IMR-90 (cell line): ENCODE measurements around the gene CAV3. TPM values are rescaled to one million over a fixed set of nuclear protein-coding genes. Genes with fewer than 3 reads are reported as not detected.
A peak's percentile ranks its signal among the peaks of the same experiment; 100 is the strongest.

ENCODE experiments used
- ATAC-seq: fragments of 200-7000 bp; cut with Tn5 transposase; 2 replicates; pipeline ENCODE4 v1.9.1; 2020; ENCODE audit warnings: low read depth, mild to moderate bottlenecking, moderate library complexity
- BruUV-seq: library from RNA; stranded (reverse); fragments of 400-500 nt; replicated peaks from 2 replicates; lab custom pipeline; 2021; lab: Mats Ljungman, UMichigan
- CTCF ChIA-PET: fragments of 300-600 bp; formaldehyde crosslinking; extraction: SDS; loops from one replicate; lab custom pipeline; 2021; ENCODE audit warnings: antibody characterized with exemption; lab: Yijun Ruan, JAX
- POLR2A ChIA-PET: fragments of 300-600 bp; sonication (Branson Sonifier 250); formaldehyde crosslinking; loops from one replicate; lab custom pipeline; 2022; ENCODE audit warnings: antibody characterized with exemption; ENCODE audit not compliant: unreplicated experiment; lab: Charles Lee
- DNase-seq: peaks from one replicate; pipeline ENCODE4 v3.0.0; 2013
- H2AFZ ChIP-seq: replicated peaks from 2 replicates; pipeline ENCODE3; 2013; ENCODE audit warnings: low read length, mild to moderate bottlenecking; ENCODE audit not compliant: poor library complexity
- H2AK5ac ChIP-seq: 2 replicates; pipeline ENCODE4 v1.6.1; 2013; ENCODE audit warnings: low read depth, low read length, inconsistent platforms
- H2AK9ac ChIP-seq: replicated peaks from 2 replicates; pipeline ENCODE3; 2013; ENCODE audit warnings: mild to moderate bottlenecking, low read depth, low read length, moderate library complexity; ENCODE audit not compliant: poor library complexity
- H2BK120ac ChIP-seq: 2 replicates; pipeline ENCODE4 v1.6.1; 2013; ENCODE audit warnings: low read depth, low read length, inconsistent platforms
- H2BK15ac ChIP-seq: 3 replicates; pipeline ENCODE4 v1.6.1; 2013; ENCODE audit warnings: low read depth, low read length, inconsistent platforms
- H2BK20ac ChIP-seq: 2 replicates; pipeline ENCODE4 v1.6.1; 2013; ENCODE audit warnings: low read depth, mild to moderate bottlenecking, inconsistent platforms, low read length, moderate library complexity
- H2BK5ac ChIP-seq: 2 replicates; pipeline ENCODE4 v1.6.1; 2013; ENCODE audit warnings: mild to moderate bottlenecking, low read depth, low read length, inconsistent platforms; ENCODE audit not compliant: poor library complexity, severe bottlenecking
- H3K14ac ChIP-seq: replicated peaks from 2 replicates; pipeline ENCODE4 v1.6.1; 2013; ENCODE audit warnings: low read depth, low read length, inconsistent platforms
- H3K18ac ChIP-seq: 2 replicates; pipeline ENCODE4 v1.6.1; 2013; ENCODE audit warnings: low read depth, low read length, control low read depth
- H3K23ac ChIP-seq: 2 replicates; pipeline ENCODE4 v1.6.1; 2013; ENCODE audit warnings: low read depth, low read length, inconsistent platforms
- H3K27ac ChIP-seq: 2 replicates; pipeline ENCODE4 v1.5.1; 2013; ENCODE audit warnings: mild to moderate bottlenecking, control low read depth, low read length; ENCODE audit not compliant: insufficient read depth
- H3K27me3 ChIP-seq: 2 replicates; pipeline ENCODE4 v1.6.1; 2013; ENCODE audit warnings: low read length; ENCODE audit not compliant: control insufficient read depth, insufficient read depth
- H3K36me3 ChIP-seq: 2 replicates; pipeline ENCODE4 v1.6.1; 2013; ENCODE audit warnings: low read length, mixed read lengths; ENCODE audit not compliant: control insufficient read depth, insufficient read depth
- H3K4ac ChIP-seq: 2 replicates; pipeline ENCODE4 v1.6.1; 2013; ENCODE audit warnings: low read depth, low read length, inconsistent platforms
- H3K4me1 ChIP-seq: 2 replicates; pipeline ENCODE4 v1.6.1; 2013; ENCODE audit warnings: low read length, mixed read lengths; ENCODE audit not compliant: control insufficient read depth, insufficient read depth
- H3K4me2 ChIP-seq: 2 replicates; pipeline ENCODE4 v1.6.1; 2013; ENCODE audit warnings: low read depth, mild to moderate bottlenecking, control low read depth, low read length, moderate library complexity
- H3K4me3 ChIP-seq: 2 replicates; pipeline ENCODE4 v1.5.1; 2013; ENCODE audit warnings: low read depth, mild to moderate bottlenecking, control low read depth, low read length, moderate library complexity; ENCODE audit not compliant: insufficient read depth
- H3K56ac ChIP-seq: 2 replicates; pipeline ENCODE4 v1.6.1; 2013; ENCODE audit warnings: low read length, inconsistent platforms; ENCODE audit not compliant: insufficient read depth; ENCODE audit errors: extremely low read depth
- H3K79me1 ChIP-seq, 2 experiments: 2 replicates each; pipeline ENCODE4 v1.6.1; 2013; ENCODE audit warnings: low read length in 2 of 2, inconsistent platforms in 1 of 2, low read depth in 1 of 2
- H3K9ac ChIP-seq: 2 replicates; pipeline ENCODE4 v1.6.1; 2013; ENCODE audit warnings: low read depth, low read length, control low read depth
- H3K9me1 ChIP-seq: 2 replicates; pipeline ENCODE4 v1.6.1; 2013; ENCODE audit warnings: low read length, inconsistent platforms; ENCODE audit not compliant: insufficient read depth
- H3K9me3 ChIP-seq: 2 replicates; pipeline ENCODE4 v1.6.1; 2013; ENCODE audit warnings: low read length; ENCODE audit not compliant: control insufficient read depth, insufficient read depth
- H4K20me1 ChIP-seq: 2 replicates; pipeline ENCODE4 v1.6.1; 2013; ENCODE audit warnings: low read length, inconsistent platforms; ENCODE audit not compliant: insufficient read depth
- H4K5ac ChIP-seq: 2 replicates; pipeline ENCODE4 v1.6.1; 2013; ENCODE audit warnings: mild to moderate bottlenecking, low read depth, low read length, control low read depth
- H4K8ac ChIP-seq, 2 experiments: 2 replicates each; pipeline ENCODE4 v1.6.1; 2013; ENCODE audit warnings: low read depth in 2 of 2, low read length in 2 of 2, control low read depth in 1 of 2, inconsistent platforms in 1 of 2
- H4K91ac ChIP-seq: 2 replicates; pipeline ENCODE4 v1.6.1; 2013; ENCODE audit warnings: low read depth, low read length, inconsistent platforms; ENCODE audit not compliant: insufficient read depth
- BHLHE40 ChIP-seq: fragments of 150-350 bp; IDR thresholded peaks from 2 replicates; pipeline ENCODE4 v1.6.1; 2016; ENCODE audit warnings: mild to moderate bottlenecking, low read depth, low read length
- CEBPB ChIP-seq: IDR thresholded peaks from 2 replicates; pipeline ENCODE4 v1.6.1; 2012; ENCODE audit warnings: low read depth, low read length, improper control_type of control experiment
- FOS ChIP-seq: fragments of 150-350 bp; IDR thresholded peaks from 2 replicates; pipeline ENCODE4 v1.6.1; 2016; ENCODE audit warnings: low read depth, low read length
- MAFK ChIP-seq: IDR thresholded peaks from 2 replicates; pipeline ENCODE4 v1.6.1; 2012; ENCODE audit warnings: low read depth, low read length, improper control_type of control experiment
- WGBS, 2 experiments: methylation state at CpG; one replicate each; pipeline versions ENCODE4 v1.1.5 to v1.1.7; 2013; ENCODE audit warnings: missing lambda C conversion rate in 2 of 2; ENCODE audit not compliant: insufficient read length in 1 of 2; ENCODE audit errors: extremely low coverage in 2 of 2; 5-methylcytosine and 5-hydroxymethylcytosine counted together
- dilution Hi-C: fragments of 300-500 bp; cut with HindIII; formaldehyde crosslinking; loops from one replicate; pipeline ENCODE4 v1.14.3; 2018; ENCODE audit warnings: low sequenced_read_pairs; ENCODE audit not compliant: unreplicated experiment
- in situ Hi-C: fragments of 300-500 bp; cut with MboI; formaldehyde crosslinking; loops from 3 replicates; pipeline ENCODE4 v1.14.3; 2019; ENCODE audit warnings: low sequenced_read_pairs, inconsistent platforms, mixed read lengths
- intact Hi-C: fragments of 100-400 bp; cut with micrococcal nuclease; formaldehyde crosslinking; loops from 2 replicates; pipeline ENCODE4 v1.10.0; 2022
- polyA plus RNA-seq, 3 experiments: library from polyadenylated mRNA; depleted of rRNA; stranded (reverse); fragments of >200 nt; gene quantifications; 2 replicates each; pipeline ENCODE4 v1.2.3, GENCODE V29; 2012; ENCODE audit warnings: low replicate concordance in 1 of 3
- total RNA-seq: library from RNA; depleted of rRNA; stranded (reverse); fragments of >200 nt; gene quantifications from 2 replicates; pipeline ENCODE4 v1.2.3, GENCODE V29; 2012
- TF ChIP-seq, protein P1 (sequence below): fragments of 150-350 bp; IDR thresholded peaks from 2 replicates; pipeline ENCODE4 v1.6.1; 2017; ENCODE audit warnings: mild to moderate bottlenecking, antibody characterized with exemption, low read length, low read depth

CAV3 gene
- total and polyA plus RNA-seq, 2 of the 4 experiments (the other 2 are of a cell fraction), result 0.17 to 0.36 TPM

DNA sequence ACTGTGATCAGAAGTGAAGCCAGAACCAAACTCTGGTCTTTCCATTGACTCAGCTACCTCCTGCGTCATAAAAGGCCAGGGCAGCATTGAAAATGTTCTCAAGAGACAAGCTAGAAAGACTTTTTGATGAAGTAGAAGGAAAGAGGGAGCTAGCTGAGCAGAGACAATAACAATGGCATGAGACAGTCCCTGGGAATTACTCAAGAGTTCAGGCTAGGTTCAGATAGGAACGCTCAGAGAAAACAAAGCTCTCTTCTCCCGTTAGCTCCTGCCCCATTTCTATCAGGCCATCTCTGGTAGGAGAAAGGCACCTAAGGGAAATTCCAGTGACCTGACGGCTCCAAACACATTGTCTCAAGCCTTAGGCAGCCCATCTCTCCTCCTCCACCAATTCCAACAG is 42.8 kb downstream of the CAV3 start:
- H4K20me1 ChIP-seq, result no peaks in the 10 kb centered on the region
- peak overlapping the region; percentile 34; the same call in 1 of the 2 replicates for H3K18ac ChIP-seq
- intact Hi-C loops (no loop called here), dilution Hi-C loops (no loop called here), in situ Hi-C loops (loop anchor here (10.0 to 25.0 kb wide), 2 partner anchors 188 to 536 kb away; partner anchors contain the start of gene RAD18)
- TF ChIP-seq MAFK, result no peak
- TF ChIP-seq BHLHE40, result peak; percentile 7; the same call in 1 of the 2 replicates
- peak; percentile 83 for TF ChIP-seq CEBPB
- 0 out of 2 replicates have a peak, but pooled peaks have one; percentile 7 for TF ChIP-seq FOS
- TF ChIP-seq, protein P1, sequence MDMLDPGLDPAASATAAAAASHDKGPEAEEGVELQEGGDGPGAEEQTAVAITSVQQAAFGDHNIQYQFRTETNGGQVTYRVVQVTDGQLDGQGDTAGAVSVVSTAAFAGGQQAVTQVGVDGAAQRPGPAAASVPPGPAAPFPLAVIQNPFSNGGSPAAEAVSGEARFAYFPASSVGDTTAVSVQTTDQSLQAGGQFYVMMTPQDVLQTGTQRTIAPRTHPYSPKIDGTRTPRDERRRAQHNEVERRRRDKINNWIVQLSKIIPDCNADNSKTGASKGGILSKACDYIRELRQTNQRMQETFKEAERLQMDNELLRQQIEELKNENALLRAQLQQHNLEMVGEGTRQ, result no peak
- H3K4me3 ChIP-seq, result no peak overlapping the region
- H3K14ac ChIP-seq, result 0 out of 2 replicates have a peak overlapping the region, but pooled peaks have one; percentile 2
- H3K9ac ChIP-seq, result no peak overlapping the region; the same call in 1 of the 2 replicates
- 30% methylated on average over 2 of the region's 4 CpGs; no CpG with 5 or more reads in 1 of the 2 experiments for WGBS, 2 experiments
- peak overlapping the region; percentile 33; the same call in 1 of the 3 replicates for H2BK15ac ChIP-seq
- no peak overlapping the region for H2AK9ac ChIP-seq
- 0 out of 2 replicates have a peak, but pooled peaks cover 6% of the 10 kb centered on the region for H3K9me1 ChIP-seq
- H2BK5ac ChIP-seq, result peak overlapping the region; percentile 78
- H2BK20ac ChIP-seq, result no peak overlapping the region
- H2AFZ ChIP-seq, result no peak overlapping the region
- H3K79me1 ChIP-seq, result no peaks in the 10 kb centered on the region
- ChIA-PET POLR2A (no interaction called here), CTCF (interaction anchor here (0.8 kb wide), 1 partner anchor 17 kb away, joined by 3 read pairs; no protein-coding TSS in a partner anchor)
- no peak overlapping the region for H3K23ac ChIP-seq
- H3K36me3 ChIP-seq, result no peaks in the 10 kb centered on the region
- H3K27ac ChIP-seq, result 0 out of 2 replicates have a peak overlapping the region, but pooled peaks have one; percentile 33
- peak overlapping the region; percentile 56; the same call in 1 of the 2 replicates for H4K91ac ChIP-seq
- H3K4ac ChIP-seq, result no peak overlapping the region
- H2BK120ac ChIP-seq, result no peak overlapping the region
- no TSS peak for BruUV-seq
- H4K8ac ChIP-seq, result peak overlapping the region; percentile 50 to 79; a peak in 2 of 4 replicates
- no peak overlapping the region for H3K4me2 ChIP-seq
- H3K27me3 ChIP-seq, result no peaks in the 10 kb centered on the region
- ATAC-seq (peak; percentile 80), DNase-seq (peak; percentile 92)
- H3K4me1 ChIP-seq, result peaks cover 4% of the 10 kb centered on the region
- no peak overlapping the region for H3K56ac ChIP-seq
- H2AK5ac ChIP-seq, result 0 out of 2 replicates have a peak overlapping the region, but pooled peaks have one; percentile 21
- no peaks in the 10 kb centered on the region for H3K9me3 ChIP-seq
- H4K5ac ChIP-seq, result peak overlapping the region; percentile 45; the same call in 1 of the 2 replicates
